ENCODE results near the gene LRRC26.

The LRRC26 gene

DNA sequence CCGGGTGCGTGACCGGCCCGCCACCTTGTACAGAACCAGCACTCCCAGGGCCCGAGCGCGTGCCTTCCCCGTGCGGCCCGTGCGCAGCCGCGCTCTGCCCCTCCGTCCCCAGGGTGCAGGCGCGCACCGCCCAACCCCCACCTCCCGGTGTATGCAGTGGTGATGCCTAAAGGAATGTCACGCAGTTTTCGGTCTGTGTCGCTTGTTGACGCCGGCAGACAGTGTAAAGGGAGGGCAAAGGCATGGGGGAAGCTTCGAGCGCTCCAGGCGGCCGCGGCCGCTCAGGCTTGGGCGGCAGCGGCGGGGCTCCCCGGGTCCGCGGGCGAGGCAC, 1.3 kb downstream of the LRRC26 start:
- Histone ChIP-seq H3K36me3 (ENCODE audit: insufficient read depth, low read length) (no peaks in the 10 kb centered on the region), H3K4me2 (ENCODE audit: low read length) (peak overlapping the region; percentile 43; the same call in 1 of the 2 replicates), H3K79me2 (ENCODE audit: insufficient read depth, low read length) (no peaks in the 10 kb centered on the region), H3K27me3 (ENCODE audit: insufficient read depth, low read length) (peaks cover 14% of the 10 kb centered on the region), H3K4me3 (ENCODE audit: low read depth, low read length, poor library complexity, severe bottlenecking) (peak overlapping the region; percentile 30), H4K20me1 (ENCODE audit: insufficient read depth, low read length) (no peaks in the 10 kb centered on the region), H3K4me1 (ENCODE audit: insufficient read depth, low read length, severe bottlenecking) (peaks cover 10% of the 10 kb centered on the region), H3K9ac (ENCODE audit: low read length) (no peak overlapping the region; the same call in 1 of the 2 replicates), H3F3A (ENCODE audit: insufficient read depth, low read length) (no peaks in the 10 kb centered on the region), H3K9me3 (ENCODE audit: low read length) (no peaks in the 10 kb centered on the region), H3K9me2 (ENCODE audit: low read depth, low read length) (no peaks in the 10 kb centered on the region), H3K27ac (ENCODE audit: low read depth, low read length, poor library complexity, severe bottlenecking) (no peak overlapping the region), H2AFZ (ENCODE audit: low read length) (no peak overlapping the region)
- no peak for TF ChIP-seq EZH2 (IDR thresholded peaks at IDR 0.05; ENCODE audit: borderline replicate concordance, low read length)
- TF ChIP-seq, protein P1, sequence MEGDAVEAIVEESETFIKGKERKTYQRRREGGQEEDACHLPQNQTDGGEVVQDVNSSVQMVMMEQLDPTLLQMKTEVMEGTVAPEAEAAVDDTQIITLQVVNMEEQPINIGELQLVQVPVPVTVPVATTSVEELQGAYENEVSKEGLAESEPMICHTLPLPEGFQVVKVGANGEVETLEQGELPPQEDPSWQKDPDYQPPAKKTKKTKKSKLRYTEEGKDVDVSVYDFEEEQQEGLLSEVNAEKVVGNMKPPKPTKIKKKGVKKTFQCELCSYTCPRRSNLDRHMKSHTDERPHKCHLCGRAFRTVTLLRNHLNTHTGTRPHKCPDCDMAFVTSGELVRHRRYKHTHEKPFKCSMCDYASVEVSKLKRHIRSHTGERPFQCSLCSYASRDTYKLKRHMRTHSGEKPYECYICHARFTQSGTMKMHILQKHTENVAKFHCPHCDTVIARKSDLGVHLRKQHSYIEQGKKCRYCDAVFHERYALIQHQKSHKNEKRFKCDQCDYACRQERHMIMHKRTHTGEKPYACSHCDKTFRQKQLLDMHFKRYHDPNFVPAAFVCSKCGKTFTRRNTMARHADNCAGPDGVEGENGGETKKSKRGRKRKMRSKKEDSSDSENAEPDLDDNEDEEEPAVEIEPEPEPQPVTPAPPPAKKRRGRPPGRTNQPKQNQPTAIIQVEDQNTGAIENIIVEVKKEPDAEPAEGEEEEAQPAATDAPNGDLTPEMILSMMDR (IDR thresholded peaks at IDR 0.05; ENCODE audit: low read length): no peak

GRCh38 chr9:137167747-137168572, 1.9 kb downstream of the LRRC26 start:
- Histone ChIP-seq H3K79me2 (ENCODE audit: insufficient read depth, low read length) (no peaks in the 10 kb centered on the region), H3K4me1 (ENCODE audit: insufficient read depth, low read length, severe bottlenecking) (peaks cover 10% of the 10 kb centered on the region), H3K4me3 (ENCODE audit: low read depth, low read length, poor library complexity, severe bottlenecking) (no peak overlapping the region), H3K4me2 (ENCODE audit: low read length) (no peak overlapping the region), H2AFZ (ENCODE audit: low read length) (no peak overlapping the region), H3F3A (ENCODE audit: insufficient read depth, low read length) (no peaks in the 10 kb centered on the region), H3K27me3 (ENCODE audit: insufficient read depth, low read length) (peaks cover 14% of the 10 kb centered on the region), H3K9me2 (ENCODE audit: low read depth, low read length) (no peaks in the 10 kb centered on the region), H3K9me3 (ENCODE audit: low read length) (no peaks in the 10 kb centered on the region), H4K20me1 (ENCODE audit: insufficient read depth, low read length) (no peaks in the 10 kb centered on the region), H3K27ac (ENCODE audit: low read depth, low read length, poor library complexity, severe bottlenecking) (no peak overlapping the region), H3K36me3 (ENCODE audit: insufficient read depth, low read length) (no peaks in the 10 kb centered on the region), H3K9ac (ENCODE audit: low read length) (no peak overlapping the region)
- no peak for TF ChIP-seq EZH2 (IDR thresholded peaks at IDR 0.05; ENCODE audit: borderline replicate concordance, low read length)

- H3K36me3 ChIP-seq (ENCODE audit: insufficient read depth, low read length): no peaks in the 10 kb centered on the region
- no peaks in the 10 kb centered on the region for H3K79me2 ChIP-seq (ENCODE audit: insufficient read depth, low read length)
- H3K27me3 ChIP-seq (ENCODE audit: insufficient read depth, low read length): peaks cover 14% of the 10 kb centered on the region
- H3K4me2 ChIP-seq (ENCODE audit: low read length): no peak overlapping the region
- H3K4me1 ChIP-seq (ENCODE audit: insufficient read depth, low read length, severe bottlenecking): peaks cover 10% of the 10 kb centered on the region
- no peaks in the 10 kb centered on the region for H3K9me3 ChIP-seq (ENCODE audit: low read length)
- TF ChIP-seq, protein P1 (IDR thresholded peaks at IDR 0.05; ENCODE audit: low read length): no peak
- TF ChIP-seq EZH2 (IDR thresholded peaks at IDR 0.05; ENCODE audit: borderline replicate concordance, low read length): no peak
- H4K20me1 ChIP-seq (ENCODE audit: insufficient read depth, low read length): no peaks in the 10 kb centered on the region
- no peaks in the 10 kb centered on the region for H3K9me2 ChIP-seq (ENCODE audit: low read depth, low read length)
- no peak overlapping the region for H2AFZ ChIP-seq (ENCODE audit: low read length)
- no peak overlapping the region for H3K27ac ChIP-seq (ENCODE audit: low read depth, low read length, poor library complexity, severe bottlenecking)
- no peaks in the 10 kb centered on the region for H3F3A ChIP-seq (ENCODE audit: insufficient read depth, low read length)
- H3K4me3 ChIP-seq (ENCODE audit: low read depth, low read length, poor library complexity, severe bottlenecking): no peak overlapping the region
- no peak overlapping the region for H3K9ac ChIP-seq (ENCODE audit: low read length)
Observed at GRCh38 chr9:137167277-137167746, 2.5 kb downstream of the LRRC26 start.

All from OCI-LY1 (cell line).